Thyroid gland (tissue), 4 donors: ENCODE measurements around the gene DSG3. TPM values are rescaled to one million over a fixed set of nuclear protein-coding genes. Genes with fewer than 3 reads are reported as not detected.

Experiments
- DNase-seq, 2 donors: peaks; one replicate each; pipeline ENCODE4 v3.0.0-alpha.2; 2019
- H3K27ac ChIP-seq, 3 donors: fragments of 200-600 bp; sonication (generic); 1 replicate in 2 of 3; 2 replicates in 1 of 3; pipeline ENCODE4 v1.5.1; 2016 to 2019; ENCODE audit warnings: mild to moderate bottlenecking in 1 of 3, moderate library complexity in 1 of 3
- H3K27me3 ChIP-seq: fragments of 200-600 bp; sonication (generic); one replicate; pipeline ENCODE4 v1.5.1; 2019
- H3K36me3 ChIP-seq, 2 donors: fragments of 200-600 bp; sonication (generic); one replicate each; pipeline ENCODE4 v1.5.1; 2016 to 2019
- H3K4me1 ChIP-seq, 2 donors: fragments of 200-600 bp; sonication (generic); one replicate each; pipeline ENCODE4 v1.5.1; 2017 to 2019
- H3K4me3 ChIP-seq, 3 donors: fragments of 200-600 bp; sonication (generic); replicated peaks in 1 of 3; 1 replicate in 2 of 3; 2 replicates in 1 of 3; pipeline ENCODE4 v1.5.1; 2016; ENCODE audit warnings: mild to moderate bottlenecking in 1 of 3
- H3K9me3 ChIP-seq: fragments of 200-600 bp; sonication (generic); one replicate; pipeline ENCODE4 v1.5.1; 2017
- CTCF ChIP-seq, 6 experiments: fragments of 200-600 bp in 3 of 6; fragments of 450-650 bp in 3 of 6; sonication (generic) in 3 of 6; IDR thresholded peaks; one replicate each; pipeline ENCODE4 v1.5.1; 2016 to 2019; ENCODE audit warnings: antibody characterized with exemption in 6 of 6, mild to moderate bottlenecking in 2 of 6, inconsistent platforms in 1 of 6, moderate library complexity in 1 of 6
- POLR2A ChIP-seq, 2 donors: fragments of 450-650 bp; IDR thresholded peaks; one replicate each; pipeline ENCODE4 v1.6.1; 2017; ENCODE audit warnings: antibody characterized with exemption in 2 of 2, mild to moderate bottlenecking in 2 of 2, moderate library complexity in 1 of 2
- WGBS, 2 donors: methylation state at CpG; one replicate each; pipeline ENCODE4 v1.1.5; 2017; 5-methylcytosine and 5-hydroxymethylcytosine counted together
- intact Hi-C: fragments of 100-400 bp; cut with DNase I; formaldehyde crosslinking; loops from one replicate; pipeline ENCODE4 v1.15.1; 2023
- total RNA-seq, 4 donors: library from RNA; depleted of rRNA; stranded (reverse); fragments of >200 nt; gene quantifications; one replicate each; pipeline ENCODE4 v1.2.3, GENCODE V29; 2016

Gene DSG3
- total RNA-seq, 4 donors from 2014 or later: 0.10 TPM; not detected in 3

- no peak for TF ChIP-seq CTCF (IDR thresholded peaks at IDR 0.05)
- no peak overlapping the region for H3K27ac ChIP-seq
- H3K36me3 ChIP-seq: no peaks in the 10 kb centered on the region
- no peaks in the 10 kb centered on the region for H3K27me3 ChIP-seq
- intact Hi-C loops: no loop called here
- no peaks in the 10 kb centered on the region for H3K9me3 ChIP-seq
- no peak for DNase-seq
- H3K4me3 ChIP-seq: no peak overlapping the region
- no peaks in the 10 kb centered on the region for H3K4me1 ChIP-seq
Observed at GRCh38 chr18:31402026-31402373, 45.5 kb upstream of the DSG3 start.

DNA sequence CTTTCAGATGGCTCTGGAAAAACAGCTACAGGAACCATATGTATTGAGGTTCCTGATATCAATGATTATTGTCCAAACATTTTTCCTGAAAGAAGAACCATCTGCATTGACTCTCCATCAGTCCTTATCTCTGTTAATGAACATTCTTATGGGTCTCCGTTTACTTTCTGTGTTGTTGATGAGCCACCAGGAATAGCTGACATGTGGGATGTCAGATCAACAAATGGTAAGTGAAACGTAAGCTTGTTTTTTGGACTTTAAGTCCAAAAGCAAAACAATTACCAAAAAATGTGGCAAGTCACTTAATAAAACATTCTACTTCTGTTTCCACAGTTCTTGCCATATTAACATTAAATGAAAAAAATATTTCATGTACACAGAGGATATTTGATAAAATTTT lies 44.1 kb upstream of the DSG3 start:
- 68 to 77% methylated on average over 2 of the region's 2 CpGs for WGBS, 2 donors
- intact Hi-C loops: no loop called here
- H3K9me3 ChIP-seq: no peaks in the 10 kb centered on the region
- H3K4me3 ChIP-seq: no peak overlapping the region
- no peaks in the 10 kb centered on the region for H3K36me3 ChIP-seq
- no peak for DNase-seq
- no peaks in the 10 kb centered on the region for H3K4me1 ChIP-seq
- H3K27me3 ChIP-seq: no peaks in the 10 kb centered on the region
- H3K27ac ChIP-seq: no peak overlapping the region
- TF ChIP-seq POLR2A (IDR thresholded peaks at IDR 0.05): no peak

DNA sequence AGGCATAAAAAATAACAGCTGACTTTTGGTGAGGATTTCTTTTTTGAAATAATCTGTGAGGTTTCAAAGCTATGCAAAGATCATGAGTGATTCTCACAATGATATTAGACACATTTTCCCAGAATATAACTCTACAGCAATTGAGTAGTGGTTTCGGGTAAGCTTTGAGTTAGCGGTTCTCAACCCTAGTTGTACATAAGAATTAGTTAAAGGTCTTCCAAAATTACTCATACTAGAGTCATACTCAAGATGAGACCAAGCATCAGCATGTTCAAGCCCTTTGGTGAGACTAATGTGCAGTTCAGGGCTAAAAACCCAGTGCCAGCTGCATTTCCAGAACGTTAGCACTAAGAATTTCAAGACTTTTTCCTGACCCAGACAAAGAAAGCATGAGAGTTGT lies 39.9 kb upstream of the DSG3 start:
- 69 to 82% methylated on average over 3 of the region's 3 CpGs for WGBS, 2 donors
- no peaks in the 10 kb centered on the region for H3K36me3 ChIP-seq
- H3K27me3 ChIP-seq: no peaks in the 10 kb centered on the region
- DNase-seq: no peak
- no peak overlapping the region for H3K4me3 ChIP-seq
- H3K9me3 ChIP-seq: no peaks in the 10 kb centered on the region
- no peak for TF ChIP-seq CTCF (IDR thresholded peaks at IDR 0.05)
- TF ChIP-seq POLR2A (IDR thresholded peaks at IDR 0.05): no peak
- intact Hi-C loops: no loop called here
- H3K27ac ChIP-seq: no peak overlapping the region
- no peaks in the 10 kb centered on the region for H3K4me1 ChIP-seq

DNA sequence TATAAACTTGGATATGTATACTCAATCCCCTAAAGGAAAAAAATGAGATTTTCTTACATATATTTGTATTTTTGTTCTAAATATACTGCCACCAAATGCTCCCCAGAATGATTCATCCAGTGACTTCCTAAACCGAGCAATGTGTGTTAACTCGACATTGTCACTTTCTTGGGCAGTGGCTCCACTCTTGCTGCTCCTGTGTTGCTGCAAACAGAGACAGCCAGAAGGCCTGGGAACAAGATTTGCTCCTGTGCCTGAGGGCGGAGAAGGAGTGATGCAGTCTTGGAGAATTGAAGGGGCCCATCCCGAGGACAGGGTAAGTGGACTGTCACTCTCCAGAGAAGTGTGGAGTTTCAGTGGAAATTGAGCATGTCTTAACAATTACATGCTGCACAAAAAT lies 38.3 kb upstream of the DSG3 start:
- Histone ChIP-seq H3K4me1 (no peaks in the 10 kb centered on the region), H3K9me3 (no peaks in the 10 kb centered on the region), H3K27ac (no peak overlapping the region), H3K27me3 (no peaks in the 10 kb centered on the region), H3K4me3 (no peak overlapping the region), H3K36me3 (no peaks in the 10 kb centered on the region)
- intact Hi-C loops: no loop called here
- no peak for DNase-seq
- no peak for TF ChIP-seq CTCF (IDR thresholded peaks at IDR 0.05)
- no peak for TF ChIP-seq POLR2A (IDR thresholded peaks at IDR 0.05)
- 75 to 80% methylated on average over 4 of the region's 4 CpGs for WGBS, 2 donors

DNA sequence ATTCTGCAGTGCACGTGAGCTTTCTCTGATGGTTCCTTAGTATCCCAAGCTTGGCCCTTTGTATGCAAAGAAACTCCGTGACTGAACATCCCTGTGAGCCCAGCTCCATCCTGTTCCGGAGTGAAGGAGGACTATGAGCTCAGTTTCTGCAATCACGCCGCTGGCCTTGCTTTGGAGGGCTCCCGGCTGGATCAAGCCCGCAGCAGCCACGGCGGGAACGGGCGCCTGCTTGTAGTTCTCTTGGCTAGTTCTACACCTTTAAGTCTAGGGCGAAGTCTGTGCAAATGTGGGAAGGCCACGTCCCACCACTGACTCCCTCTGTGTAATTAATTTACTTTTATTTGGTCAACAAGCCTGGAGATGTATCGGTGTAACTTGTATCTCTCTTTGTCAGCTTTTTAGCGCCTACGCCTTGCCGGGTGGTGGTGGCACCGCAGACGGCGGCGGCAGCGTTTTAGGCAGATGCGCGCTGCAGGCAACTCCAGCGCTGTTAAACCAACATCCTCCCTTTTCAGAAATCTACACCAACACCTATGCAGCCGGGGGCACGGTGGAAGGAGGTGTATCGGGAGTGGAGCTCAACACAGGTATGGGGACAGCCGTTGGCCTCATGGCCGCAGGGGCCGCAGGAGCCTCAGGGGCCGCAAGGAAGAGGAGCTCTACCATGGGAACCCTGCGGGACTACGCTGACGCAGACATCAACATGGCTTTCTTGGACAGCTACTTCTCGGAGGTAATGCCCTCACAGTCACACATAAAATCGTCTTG lies 36.6 kb upstream of the DSG3 start:
- Histone ChIP-seq H3K27ac (no peak overlapping the region), H3K9me3 (no peaks in the 10 kb centered on the region), H3K36me3 (no peaks in the 10 kb centered on the region), H3K27me3 (no peaks in the 10 kb centered on the region), H3K4me3 (no peak overlapping the region), H3K4me1 (no peaks in the 10 kb centered on the region)
- WGBS, 2 donors: 44 to 54% methylated on average over 25 to 36 of the region's 37 CpGs
- intact Hi-C loops: no loop called here
- TF ChIP-seq CTCF (IDR thresholded peaks at IDR 0.05): no peak
- TF ChIP-seq POLR2A (IDR thresholded peaks at IDR 0.05): no peak
- DNase-seq: no peak
